NB4 (cell line): Measurements from ENCODE around the gene USH2A.

Experiments used
- MYC ChIP-seq: IDR thresholded peaks from 2 replicates; pipeline ENCODE4 v1.6.1; 2011; ENCODE audit warnings: low read depth, low read length
- POLR2A ChIP-seq: IDR thresholded peaks from 2 replicates; pipeline ENCODE4 v1.6.1; 2011; ENCODE audit warnings: mild to moderate bottlenecking; ENCODE audit not compliant: insufficient read length; ENCODE audit errors: extremely low read depth
- TF ChIP-seq, protein P1 (sequence below): IDR thresholded peaks from one replicate; pipeline ENCODE4 v1.5.1; 2012; ENCODE audit warnings: low read depth, low read length

DNA sequence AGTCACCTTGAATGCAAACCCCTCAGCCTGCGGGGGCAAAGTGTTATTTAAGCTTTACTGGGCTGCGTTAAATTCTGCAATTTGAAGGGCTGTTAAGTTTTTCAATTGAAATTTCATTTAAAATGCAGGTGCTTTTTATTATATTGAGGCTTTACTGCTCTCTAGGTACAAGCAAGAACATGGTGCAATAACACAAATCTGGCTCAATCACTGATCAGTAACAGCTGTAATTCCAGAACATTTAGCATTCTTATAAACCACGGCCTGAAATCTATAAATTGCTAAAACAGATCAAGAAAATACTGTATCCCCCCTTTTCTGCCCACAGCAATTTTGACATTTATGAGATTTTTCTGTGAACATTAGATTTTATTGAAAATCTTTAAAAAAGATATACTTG is 533.4 kb downstream of the USH2A start:
- TF ChIP-seq POLR2A (no peak), MYC (no peak)
- TF ChIP-seq, protein P1, sequence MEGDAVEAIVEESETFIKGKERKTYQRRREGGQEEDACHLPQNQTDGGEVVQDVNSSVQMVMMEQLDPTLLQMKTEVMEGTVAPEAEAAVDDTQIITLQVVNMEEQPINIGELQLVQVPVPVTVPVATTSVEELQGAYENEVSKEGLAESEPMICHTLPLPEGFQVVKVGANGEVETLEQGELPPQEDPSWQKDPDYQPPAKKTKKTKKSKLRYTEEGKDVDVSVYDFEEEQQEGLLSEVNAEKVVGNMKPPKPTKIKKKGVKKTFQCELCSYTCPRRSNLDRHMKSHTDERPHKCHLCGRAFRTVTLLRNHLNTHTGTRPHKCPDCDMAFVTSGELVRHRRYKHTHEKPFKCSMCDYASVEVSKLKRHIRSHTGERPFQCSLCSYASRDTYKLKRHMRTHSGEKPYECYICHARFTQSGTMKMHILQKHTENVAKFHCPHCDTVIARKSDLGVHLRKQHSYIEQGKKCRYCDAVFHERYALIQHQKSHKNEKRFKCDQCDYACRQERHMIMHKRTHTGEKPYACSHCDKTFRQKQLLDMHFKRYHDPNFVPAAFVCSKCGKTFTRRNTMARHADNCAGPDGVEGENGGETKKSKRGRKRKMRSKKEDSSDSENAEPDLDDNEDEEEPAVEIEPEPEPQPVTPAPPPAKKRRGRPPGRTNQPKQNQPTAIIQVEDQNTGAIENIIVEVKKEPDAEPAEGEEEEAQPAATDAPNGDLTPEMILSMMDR = no peak
